Activated gamma-delta T cell treated with anti-CD3 and anti-CD28 coated beads, Interleukin-2, amount 50 U/mL, for 16 hours (primary cell): ENCODE results near the gene C10orf143.

ENCODE experiments used
- DNase-seq: peaks from one replicate; pipeline ENCODE4 v3.0.0-alpha.2; 2020; ENCODE audit warnings: low read depth

The C10orf143 gene

GRCh38 chr10:130052193-130052592 lies 58.4 kb downstream of the C10orf143 start:
- DNase-seq = no peak

DNA sequence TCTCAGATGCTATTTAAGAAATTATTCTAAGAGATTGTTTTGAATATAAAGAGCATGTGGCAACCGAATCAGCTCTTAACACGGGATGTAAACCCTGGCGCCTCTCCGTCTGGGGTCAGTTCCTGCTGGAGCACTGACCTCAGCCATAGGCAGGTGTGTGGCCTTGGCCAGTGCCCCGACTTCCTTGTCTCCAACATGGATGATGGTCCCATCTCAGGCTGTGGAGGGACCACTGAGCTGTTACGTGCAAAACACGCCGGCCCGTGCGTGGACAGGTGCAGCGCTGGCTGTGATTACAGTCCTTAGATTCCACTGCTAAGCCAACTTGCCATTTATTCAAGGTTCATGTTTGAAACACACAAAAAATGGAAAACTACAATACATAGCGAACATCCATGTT lies 59.9 kb downstream of the C10orf143 start:
- DNase-seq = no peak

- no peak for DNase-seq
Observed at GRCh38 chr10:130049987-130050386, 60.6 kb downstream of the C10orf143 start.

- no peak for DNase-seq
Observed at GRCh38 chr10:130049244-130049643, 61.4 kb downstream of the C10orf143 start.

- no peak for DNase-seq
Observed at GRCh38 chr10:130048081-130048480, 62.5 kb downstream of the C10orf143 start.

DNA sequence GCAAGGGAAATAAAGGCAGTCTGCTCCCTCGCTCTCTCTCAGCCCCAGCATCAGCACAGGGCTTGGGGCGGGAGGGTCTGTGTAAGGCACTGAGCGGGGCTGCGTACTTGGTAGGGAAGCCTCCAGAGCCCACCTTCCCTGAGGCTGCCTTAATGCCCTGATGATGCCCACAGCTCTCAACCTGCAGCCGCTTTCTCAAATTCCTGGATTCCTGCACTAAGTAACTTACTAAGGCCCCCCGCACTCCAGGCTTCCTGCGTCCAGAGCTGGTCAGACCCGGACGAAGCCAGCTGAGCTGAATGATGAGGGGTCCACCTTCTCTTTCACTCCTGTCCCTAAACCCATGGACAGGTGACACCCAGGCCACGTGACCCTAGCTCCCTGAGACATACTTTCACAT lies 63.3 kb downstream of the C10orf143 start:
- DNase-seq = no peak

DNA sequence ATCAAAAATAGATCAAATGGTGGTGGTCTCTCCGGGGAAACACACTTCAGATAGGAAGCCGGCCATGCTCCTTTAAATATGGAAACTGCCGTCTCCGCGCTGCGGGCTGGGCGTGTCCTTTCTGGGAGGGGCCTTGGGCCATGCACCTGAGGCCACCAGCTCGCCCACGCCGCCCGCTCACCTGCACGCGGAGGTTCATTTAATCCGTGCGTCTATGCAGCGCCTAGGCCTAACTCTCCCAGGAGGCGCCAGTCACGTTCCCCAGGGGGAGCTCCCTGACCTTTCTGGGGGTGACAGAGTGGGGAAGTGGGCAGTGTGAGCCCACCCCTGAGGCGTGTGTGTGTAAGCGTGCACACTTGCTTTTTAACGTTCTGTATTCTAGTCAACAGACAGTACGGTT lies 64.0 kb downstream of the C10orf143 start:
- DNase-seq = no peak

DNA sequence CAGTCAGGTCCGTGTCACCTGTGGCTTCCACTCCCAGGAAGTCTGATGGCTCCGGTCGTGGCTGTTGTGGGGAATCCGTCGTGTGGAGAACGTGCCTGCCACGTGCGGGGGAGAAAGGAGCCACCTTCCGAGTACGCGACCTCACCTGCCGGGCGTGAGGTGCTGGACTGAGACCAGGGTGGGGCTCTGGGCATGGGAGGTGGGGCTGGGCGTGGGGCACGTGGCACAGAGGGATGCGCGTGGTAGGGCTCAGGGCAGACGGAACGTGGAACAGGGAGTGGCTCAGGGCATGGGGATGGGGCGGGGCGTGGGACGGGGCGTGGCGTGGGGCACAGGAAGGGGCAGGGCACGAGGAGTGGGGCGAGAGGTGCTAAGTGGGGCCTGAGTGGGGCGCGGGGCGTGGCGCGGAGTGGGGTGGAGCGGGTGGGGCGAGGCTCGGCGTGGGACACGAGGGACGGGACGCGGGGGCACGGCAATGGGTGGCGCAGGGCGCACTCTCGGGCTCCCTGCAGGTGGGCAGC lies 64.8 kb downstream of the C10orf143 start:
- DNase-seq = no peak

GRCh38 chr10:130045091-130045652 lies 65.5 kb downstream of the C10orf143 start:
- DNase-seq = no peak

GRCh38 chr10:130044067-130045061 lies 66.3 kb downstream of the C10orf143 start:
- DNase-seq = no peak

GRCh38 chr10:130043491-130043890 lies 67.1 kb downstream of the C10orf143 start:
- DNase-seq = no peak

DNA sequence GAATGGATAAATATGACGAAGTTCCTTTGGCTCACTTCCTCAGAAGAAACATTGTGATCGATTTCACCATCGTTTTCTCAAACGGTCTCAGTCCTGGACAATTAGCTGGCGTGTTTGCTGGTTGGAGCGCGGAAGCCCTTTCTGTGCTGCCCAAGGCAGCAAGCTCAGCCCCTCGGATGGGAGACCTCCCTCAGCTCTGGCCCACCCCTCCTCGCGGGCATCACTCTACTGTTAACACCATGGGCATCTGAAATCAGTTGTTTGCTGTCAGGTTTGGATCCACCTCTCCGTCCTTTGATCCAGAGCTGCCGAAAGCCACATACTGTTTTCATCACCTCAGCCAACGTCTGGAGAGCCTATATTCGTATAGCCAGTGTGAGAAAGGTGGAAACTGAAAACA lies 68.2 kb downstream of the C10orf143 start:
- DNase-seq = no peak

GRCh38 chr10:130041451-130042371 lies 68.9 kb downstream of the C10orf143 start:
- DNase-seq = no peak

- no peak for DNase-seq
Observed at GRCh38 chr10:130040817-130041330, 69.8 kb downstream of the C10orf143 start.

DNA sequence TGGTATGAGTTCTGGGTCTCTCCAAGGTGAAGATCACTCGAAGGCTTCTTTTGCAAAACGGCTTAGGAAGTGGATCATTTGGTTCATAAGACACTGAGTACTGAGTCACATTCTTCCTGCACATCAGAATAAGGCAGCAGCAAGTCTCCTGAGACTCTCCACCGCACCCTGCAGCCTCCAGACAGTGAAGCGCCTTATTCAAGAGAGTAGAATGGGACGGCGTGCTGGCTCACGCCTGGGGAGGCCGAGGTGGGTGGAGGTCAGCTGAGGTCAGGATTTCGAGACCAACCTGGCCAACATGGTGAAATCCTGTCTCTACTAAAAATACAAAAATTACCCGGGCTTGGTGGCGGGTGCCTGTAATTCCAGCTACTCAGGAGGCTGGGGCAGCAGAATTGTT lies 70.3 kb downstream of the C10orf143 start:
- DNase-seq = no peak

DNA sequence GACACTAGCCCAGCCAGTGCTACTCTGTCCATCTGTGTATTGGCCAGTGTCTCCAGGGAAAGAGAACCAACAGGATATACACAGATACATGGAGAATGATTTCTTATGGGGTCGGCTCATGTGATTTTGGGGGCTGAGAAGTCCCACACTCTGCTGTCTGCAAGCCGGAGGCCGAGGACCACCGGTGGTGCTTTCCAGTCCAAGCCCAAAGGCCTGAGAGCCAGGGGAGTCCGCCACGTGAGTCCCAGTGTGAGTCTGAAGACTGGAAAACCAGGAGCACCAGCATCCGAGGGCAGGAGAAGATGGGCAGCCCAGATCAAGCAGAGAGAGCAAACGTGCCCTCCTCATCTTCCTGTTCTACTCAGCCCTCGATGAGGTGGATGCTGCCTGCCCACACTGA lies 71.5 kb downstream of the C10orf143 start:
- no peak for DNase-seq

- DNase-seq = no peak
Observed at GRCh38 chr10:130038611-130039109, 72.0 kb downstream of the C10orf143 start.

GRCh38 chr10:130038019-130038555 lies 72.5 kb downstream of the C10orf143 start:
- no peak for DNase-seq

- DNase-seq = no peak
Observed at GRCh38 chr10:130037169-130037661, 73.4 kb downstream of the C10orf143 start.

GRCh38 chr10:130036296-130037065 lies 74.1 kb downstream of the C10orf143 start:
- no peak for DNase-seq
